IPS-18a (cell line): Measurements from ENCODE around the gene TSPAN4.

Experiments
- H3K27ac ChIP-seq: one replicate; pipeline ENCODE4 v1.5.1; 2013; ENCODE audit warnings: low read length
- H3K27me3 ChIP-seq: one replicate; pipeline ENCODE4 v1.6.1; 2013; ENCODE audit warnings: mild to moderate bottlenecking, low read length; ENCODE audit not compliant: control insufficient read depth, insufficient read depth
- H3K36me3 ChIP-seq: one replicate; pipeline ENCODE4 v1.6.1; 2013; ENCODE audit warnings: low read depth, low read length; ENCODE audit not compliant: control insufficient read depth
- H3K4me1 ChIP-seq: one replicate; pipeline ENCODE4 v1.6.1; 2013; ENCODE audit warnings: low read depth, low read length; ENCODE audit not compliant: control insufficient read depth
- H3K4me3 ChIP-seq: one replicate; pipeline ENCODE4 v1.5.1; 2013; ENCODE audit warnings: low read length
- H3K9ac ChIP-seq: one replicate; pipeline ENCODE4 v1.6.1; 2013; ENCODE audit warnings: mild to moderate bottlenecking, low read length, moderate library complexity
- H3K9me3 ChIP-seq: one replicate; pipeline ENCODE4 v1.6.1; 2013; ENCODE audit warnings: low read depth, low read length; ENCODE audit not compliant: control insufficient read depth

TSPAN4 gene

DNA sequence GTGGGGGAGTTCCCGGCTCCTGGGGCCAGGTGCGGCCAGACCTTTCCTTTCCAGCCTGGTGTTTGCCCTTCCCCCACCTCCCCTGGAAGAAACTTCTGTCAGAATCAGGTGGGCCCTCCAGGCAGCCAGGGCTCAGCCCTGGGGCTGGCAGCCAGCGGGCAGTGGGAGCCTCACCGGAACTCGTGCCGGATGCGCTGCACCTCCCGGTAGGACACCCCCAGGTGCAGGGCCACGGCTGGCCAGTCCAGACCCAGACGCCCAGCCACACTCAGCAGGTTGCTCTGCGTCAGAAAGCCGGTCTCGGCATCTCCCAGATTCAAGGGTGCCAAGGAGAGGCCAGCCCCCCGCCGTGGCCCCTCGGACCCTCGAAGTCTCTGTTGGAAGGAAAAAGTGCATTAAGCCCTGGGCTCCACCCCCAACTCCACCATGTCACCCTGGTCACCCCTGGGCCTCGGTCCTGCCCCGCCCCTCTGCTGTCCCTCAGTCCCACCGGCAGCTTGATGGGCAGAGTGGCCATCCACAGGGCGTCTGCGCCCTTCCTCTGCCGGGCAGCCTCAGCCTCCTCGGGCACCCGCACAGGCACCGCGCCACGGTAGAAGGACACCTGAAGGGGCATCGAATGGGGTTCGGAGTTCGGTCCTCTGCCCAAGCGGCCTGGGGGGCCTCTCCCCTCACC, 42.9 kb upstream of the TSPAN4 start:
- no peak overlapping the region for H3K9ac ChIP-seq

DNA sequence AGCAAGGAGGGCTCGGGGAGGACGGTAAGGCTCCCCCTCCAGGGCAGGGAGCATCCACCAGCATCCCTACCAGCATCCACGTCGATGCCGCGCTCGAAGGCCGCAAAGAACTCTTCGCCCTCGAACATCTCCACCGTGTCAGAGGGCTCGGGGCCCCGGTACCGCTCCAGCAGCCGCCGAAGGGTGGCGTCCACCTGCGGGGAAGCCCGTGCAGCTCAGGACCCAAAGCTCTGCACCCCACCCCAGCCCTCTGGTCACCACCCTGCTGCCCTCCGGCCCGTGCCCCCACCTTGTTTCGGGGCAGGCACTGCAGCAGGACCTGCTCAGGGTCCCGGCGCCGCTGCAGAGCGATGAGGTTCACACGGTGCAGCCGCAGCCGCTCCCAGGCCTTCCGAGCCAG, 42.2 kb upstream of the TSPAN4 start:
- Histone ChIP-seq H3K4me3 (no peak overlapping the region), H3K9ac (no peak overlapping the region), H3K27me3 (no peaks in the 10 kb centered on the region), H3K4me1 (peaks cover 10% of the 10 kb centered on the region), H3K9me3 (no peaks in the 10 kb centered on the region), H3K36me3 (peaks cover 5% of the 10 kb centered on the region), H3K27ac (no peak overlapping the region)

More for the DNA sequence above, 42.9 kb upstream of the TSPAN4 start:
- H3K27me3 ChIP-seq, result no peaks in the 10 kb centered on the region
- no peak overlapping the region for H3K27ac ChIP-seq
- peaks cover 5% of the 10 kb centered on the region for H3K36me3 ChIP-seq
- no peak overlapping the region for H3K4me3 ChIP-seq
- no peaks in the 10 kb centered on the region for H3K9me3 ChIP-seq
- H3K4me1 ChIP-seq, result peaks cover 10% of the 10 kb centered on the region

DNA sequence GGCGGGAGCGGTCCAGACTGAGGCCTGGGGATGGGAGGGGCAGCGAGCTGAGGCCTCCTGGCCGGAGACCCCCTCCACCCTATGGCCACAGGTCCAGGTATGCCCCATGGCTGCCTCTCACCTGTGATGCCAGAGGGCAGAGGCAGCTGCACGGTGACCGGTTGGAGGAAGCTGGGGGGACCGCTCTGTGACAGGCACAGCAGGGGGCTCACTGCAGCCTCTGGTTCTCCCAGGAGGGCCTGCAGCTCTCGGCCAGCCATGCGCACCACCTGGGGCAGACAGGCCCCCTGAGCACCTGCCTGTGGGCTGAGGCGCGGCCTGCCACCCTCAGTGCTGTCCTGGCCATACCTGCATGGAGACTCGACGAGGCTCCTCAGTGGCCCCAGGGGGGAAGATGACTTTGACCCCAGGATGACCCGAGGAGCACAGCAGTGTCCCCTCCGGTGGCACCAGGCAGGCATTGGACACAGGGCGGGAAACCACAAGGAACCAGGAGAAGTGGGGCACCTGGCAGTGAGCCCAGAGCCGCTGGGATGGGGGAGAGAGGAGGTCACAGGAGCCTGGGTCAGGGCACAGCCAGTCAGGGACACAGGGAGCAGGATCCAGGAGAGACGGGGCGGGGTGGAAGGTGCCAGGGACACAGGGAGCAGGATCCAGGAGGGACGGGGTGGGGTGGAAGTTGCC, 41.4 kb upstream of the TSPAN4 start:
- no peak overlapping the region for H3K9ac ChIP-seq
- H3K27ac ChIP-seq, result no peak overlapping the region
- peaks cover 5% of the 10 kb centered on the region for H3K36me3 ChIP-seq

GRCh38 chr11:802018-802617, 40.5 kb upstream of the TSPAN4 start:
- Histone ChIP-seq H3K36me3 (peaks cover 5% of the 10 kb centered on the region), H3K27me3 (no peaks in the 10 kb centered on the region), H3K4me1 (peaks cover 5% of the 10 kb centered on the region), H3K27ac (no peak overlapping the region), H3K4me3 (no peak overlapping the region), H3K9ac (no peak overlapping the region), H3K9me3 (no peaks in the 10 kb centered on the region)

More for the DNA sequence above, 41.4 kb upstream of the TSPAN4 start:
- peaks cover 10% of the 10 kb centered on the region for H3K4me1 ChIP-seq
- no peaks in the 10 kb centered on the region for H3K9me3 ChIP-seq
- H3K27me3 ChIP-seq, result no peaks in the 10 kb centered on the region
- H3K4me3 ChIP-seq, result no peak overlapping the region

DNA sequence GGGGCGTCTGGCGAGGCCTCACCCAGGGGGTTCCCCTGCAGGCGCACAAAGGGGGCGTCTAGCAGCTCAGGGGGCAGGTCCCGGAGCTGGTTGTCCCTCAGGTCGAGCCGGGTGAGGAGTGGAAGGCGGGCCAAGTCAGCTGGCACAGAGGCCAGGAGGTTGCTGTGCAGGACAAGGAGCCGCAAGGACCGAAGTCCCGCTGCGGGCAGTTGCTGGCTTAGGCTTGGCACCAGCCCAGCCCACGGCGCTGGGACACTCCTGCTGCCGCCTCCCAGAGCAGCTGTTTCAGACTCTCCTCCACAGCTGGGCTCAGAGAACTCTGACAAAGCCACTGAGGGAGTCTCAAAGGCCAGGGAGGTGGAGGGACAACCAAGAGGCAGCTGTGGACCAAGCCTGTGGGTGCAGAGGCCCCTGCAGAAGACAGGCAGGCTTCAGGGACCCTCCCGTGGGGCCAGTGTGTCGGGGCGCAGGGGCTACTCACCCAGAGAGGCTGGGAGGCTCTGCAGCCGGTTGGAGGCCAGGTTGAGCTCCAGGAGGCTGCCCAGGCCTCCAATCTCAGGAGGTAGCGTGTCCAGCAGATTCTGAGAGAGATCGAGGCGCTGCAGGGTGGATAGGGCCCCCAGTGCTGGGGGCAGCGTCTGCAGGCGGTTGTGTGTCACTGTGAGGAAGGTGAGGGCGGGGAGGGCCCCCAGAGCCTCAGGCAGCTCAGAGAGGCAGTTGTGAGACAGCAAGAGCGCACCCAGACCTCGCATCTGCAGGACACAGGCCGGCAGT, 39.8 kb upstream of the TSPAN4 start:
- Histone ChIP-seq H3K9ac (no peak overlapping the region), H3K27ac (no peak overlapping the region), H3K36me3 (peaks cover 5% of the 10 kb centered on the region), H3K9me3 (no peaks in the 10 kb centered on the region), H3K4me1 (peaks cover 5% of the 10 kb centered on the region), H3K4me3 (no peak overlapping the region), H3K27me3 (no peaks in the 10 kb centered on the region)

- H3K27ac ChIP-seq, result no peak overlapping the region
- no peaks in the 10 kb centered on the region for H3K9me3 ChIP-seq
- peaks cover 5% of the 10 kb centered on the region for H3K4me1 ChIP-seq
- no peaks in the 10 kb centered on the region for H3K27me3 ChIP-seq
- peaks cover 5% of the 10 kb centered on the region for H3K36me3 ChIP-seq
- H3K9ac ChIP-seq, result no peak overlapping the region
- H3K4me3 ChIP-seq, result no peak overlapping the region
Measured at GRCh38 chr11:803467-803742, 39.2 kb upstream of the TSPAN4 start.

DNA sequence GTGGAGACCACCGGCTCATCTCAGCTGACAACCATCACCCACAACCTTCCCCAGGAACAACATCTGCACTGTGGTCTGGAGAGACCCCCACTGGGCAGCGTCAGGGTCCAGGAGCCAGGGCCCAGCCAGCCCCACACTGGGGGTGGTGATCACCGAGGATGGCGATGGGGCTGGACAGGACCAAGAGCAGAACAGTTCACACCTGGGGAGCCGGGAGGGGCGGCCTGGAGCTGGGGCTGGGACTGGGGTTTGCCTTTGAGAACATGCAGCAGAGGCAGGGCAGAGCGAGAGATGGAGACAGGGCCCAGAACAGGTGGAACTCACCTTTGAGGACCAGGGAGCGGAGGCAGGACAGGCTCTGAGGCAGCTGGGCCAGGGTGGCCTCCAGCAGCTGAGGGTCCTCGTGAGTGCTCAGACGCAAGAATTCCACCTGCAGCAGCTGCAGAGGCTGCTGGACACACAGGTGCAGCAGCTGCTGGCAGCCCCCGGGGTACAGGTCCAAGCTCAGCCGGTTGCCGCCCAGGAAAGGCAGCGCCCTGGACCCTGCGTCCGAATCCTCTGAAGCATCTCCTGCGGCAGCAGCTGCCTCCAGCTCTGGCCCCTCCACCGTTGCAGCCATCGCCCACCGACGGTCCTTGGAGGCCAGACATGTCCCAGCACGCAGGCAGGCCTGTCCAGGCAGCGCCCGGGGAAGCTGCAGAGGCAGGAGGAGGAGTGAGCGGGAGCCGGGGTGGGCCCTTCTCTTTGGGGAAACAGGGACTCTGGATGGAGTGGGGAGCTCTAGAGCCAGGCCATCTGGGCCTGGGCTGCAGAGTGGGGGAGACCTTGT, 38.7 kb upstream of the TSPAN4 start:
- H3K27ac ChIP-seq, result no peak overlapping the region
- H3K9me3 ChIP-seq, result no peaks in the 10 kb centered on the region
- no peaks in the 10 kb centered on the region for H3K27me3 ChIP-seq
- H3K9ac ChIP-seq, result peak overlapping the region; percentile 45
- peak overlapping the region; percentile 66 for H3K4me3 ChIP-seq
- peaks cover 5% of the 10 kb centered on the region for H3K4me1 ChIP-seq
- peaks cover 5% of the 10 kb centered on the region for H3K36me3 ChIP-seq

GRCh38 chr11:804599-804964, 38.1 kb upstream of the TSPAN4 start:
- Histone ChIP-seq H3K4me1 (peaks cover 5% of the 10 kb centered on the region), H3K9me3 (no peaks in the 10 kb centered on the region), H3K4me3 (peak overlapping the region; percentile 66), H3K36me3 (peaks cover 5% of the 10 kb centered on the region), H3K27me3 (no peaks in the 10 kb centered on the region), H3K9ac (peak overlapping the region; percentile 45), H3K27ac (no peak overlapping the region)

DNA sequence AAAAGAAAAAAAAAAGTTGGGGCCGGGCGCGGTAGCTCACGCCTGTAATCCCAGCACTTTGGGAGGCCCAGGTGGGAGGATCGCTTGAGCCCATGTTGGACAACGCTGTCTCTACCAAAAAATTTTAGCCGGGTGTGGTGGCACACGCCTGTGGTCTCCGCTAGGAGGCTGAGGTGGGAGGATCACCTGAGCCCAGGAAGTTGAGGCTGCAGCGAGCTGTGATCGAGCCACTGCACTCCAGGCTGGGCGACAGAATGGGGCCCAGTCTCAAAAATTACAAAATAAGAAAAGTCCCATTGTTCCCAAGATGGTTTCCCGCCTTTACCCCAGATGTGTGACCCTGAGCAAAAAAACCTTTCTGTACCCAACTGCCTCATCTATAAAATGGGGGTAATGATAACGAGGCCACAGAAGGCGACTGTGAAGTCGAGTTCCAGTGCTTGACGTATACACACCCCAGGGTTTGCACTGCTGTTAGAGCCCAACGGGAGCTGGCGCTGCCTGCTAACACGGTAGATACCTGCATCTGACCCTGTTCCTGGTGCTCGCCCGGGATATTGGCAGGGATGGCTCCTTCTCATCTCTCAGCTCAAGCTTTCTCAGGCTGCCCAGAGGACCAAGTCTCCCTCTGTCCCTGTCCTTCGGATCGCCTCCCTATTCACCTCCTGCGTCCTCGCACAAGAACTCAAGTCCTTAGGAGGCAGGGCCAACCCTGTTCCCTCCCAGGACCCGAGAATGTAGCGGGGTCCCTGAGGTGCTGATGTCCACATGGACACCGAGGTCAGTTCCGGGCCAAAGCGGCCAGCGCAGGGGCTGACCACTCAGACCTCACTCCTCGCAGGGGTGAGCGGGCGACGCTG, 34.0 kb upstream of the TSPAN4 start:
- peak overlapping the region; percentile 99 for H3K27ac ChIP-seq
- H3K9me3 ChIP-seq, result no peaks in the 10 kb centered on the region
- peak overlapping the region; percentile 92 for H3K4me3 ChIP-seq
- H3K9ac ChIP-seq, result peak overlapping the region; percentile 92
- H3K4me1 ChIP-seq, result peaks cover 5% of the 10 kb centered on the region
- H3K27me3 ChIP-seq, result no peaks in the 10 kb centered on the region
- peaks cover 27% of the 10 kb centered on the region for H3K36me3 ChIP-seq

DNA sequence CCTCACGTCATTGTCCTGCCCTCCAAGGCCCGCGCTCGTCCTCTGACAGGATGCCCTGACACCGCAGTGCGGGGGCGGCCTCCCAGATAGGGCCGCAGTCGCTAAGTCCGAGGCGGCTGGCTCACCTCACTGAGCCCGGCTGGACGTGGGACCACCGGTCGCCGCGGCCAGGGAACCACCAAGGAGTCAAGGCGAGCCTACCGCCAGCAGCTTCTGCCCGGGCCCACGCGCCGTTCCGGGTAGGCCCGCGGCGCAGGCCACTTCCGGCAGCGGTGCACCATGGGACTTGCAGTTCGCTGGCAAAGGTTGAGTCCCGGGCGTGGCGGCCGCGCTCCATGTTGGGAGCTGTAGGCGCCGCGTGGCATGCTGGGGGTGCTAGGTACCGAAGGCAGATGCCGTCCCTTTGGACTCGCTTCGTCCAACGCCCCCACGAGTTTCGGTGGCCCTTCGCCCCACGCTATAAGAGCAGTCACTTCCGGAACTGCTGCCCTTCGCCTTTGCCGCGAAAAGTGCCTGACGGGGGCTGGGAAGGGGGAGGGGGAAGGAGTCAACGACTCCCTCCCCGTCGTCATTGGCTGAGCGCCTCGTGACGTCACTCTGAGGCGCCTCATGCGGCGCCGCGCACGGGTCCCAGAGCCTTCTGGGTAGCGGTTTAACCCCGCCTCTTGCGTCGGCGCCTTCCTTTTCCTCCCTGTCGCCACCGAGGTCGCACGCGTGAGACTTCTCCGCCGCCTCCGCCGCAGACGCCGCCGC, 33.2 kb upstream of the TSPAN4 start, which contains the start of gene RPLP2:
TSS of gene RPLP2 (plus strand) at position 681 of the 753 bp plus-strand sequence. CDS start 268 bp downstream, outside the sequence.
- Histone ChIP-seq H3K4me3 (peak within 1 kb of the TSS; percentile 92), H3K36me3 (peaks cover 27% of the 10 kb centered on the region), H3K9ac (peak within 1 kb of the TSS; percentile 92), H3K27ac (peak within 1 kb of the TSS; percentile 99), H3K27me3 (no peaks in the 10 kb centered on the region), H3K9me3 (no peaks in the 10 kb centered on the region), H3K4me1 (peaks cover 3% of the 10 kb centered on the region)
